ENCODE measurements around the gene RBMS1.

- TF ChIP-seq EP300 (IDR thresholded peaks at IDR 0.05) (no peak), POLR2A (IDR thresholded peaks at IDR 0.05) (no peak), CTCF (IDR thresholded peaks at IDR 0.05) (no peak)
Observed at GRCh38 chr2:160325418-160325817, 168.2 kb downstream of the RBMS1 start.

Measured in tibial nerve (tissue), 4 donors.